ENCODE data around the gene GLRA2.

DNA sequence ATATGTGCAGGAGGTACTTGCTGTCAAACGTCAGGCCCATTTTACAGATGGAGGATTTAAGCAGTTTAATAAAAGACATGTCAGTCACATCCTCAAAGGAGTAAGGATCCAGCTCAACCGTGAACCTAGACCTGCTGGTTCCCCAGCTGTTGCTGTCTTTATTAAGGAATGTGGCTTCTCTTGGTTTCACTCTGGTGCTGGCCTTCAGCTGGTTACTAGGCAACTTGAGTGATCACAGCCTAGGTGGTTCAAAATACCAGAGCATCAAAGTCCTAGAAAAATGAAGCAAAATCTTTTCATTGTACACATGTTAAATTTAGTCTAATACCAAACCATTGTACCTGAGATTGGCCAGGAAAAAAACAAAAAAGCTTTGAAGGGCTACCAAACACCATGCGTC lies 32.7 kb upstream of the GLRA2 start:
- TF ChIP-seq, protein P1, sequence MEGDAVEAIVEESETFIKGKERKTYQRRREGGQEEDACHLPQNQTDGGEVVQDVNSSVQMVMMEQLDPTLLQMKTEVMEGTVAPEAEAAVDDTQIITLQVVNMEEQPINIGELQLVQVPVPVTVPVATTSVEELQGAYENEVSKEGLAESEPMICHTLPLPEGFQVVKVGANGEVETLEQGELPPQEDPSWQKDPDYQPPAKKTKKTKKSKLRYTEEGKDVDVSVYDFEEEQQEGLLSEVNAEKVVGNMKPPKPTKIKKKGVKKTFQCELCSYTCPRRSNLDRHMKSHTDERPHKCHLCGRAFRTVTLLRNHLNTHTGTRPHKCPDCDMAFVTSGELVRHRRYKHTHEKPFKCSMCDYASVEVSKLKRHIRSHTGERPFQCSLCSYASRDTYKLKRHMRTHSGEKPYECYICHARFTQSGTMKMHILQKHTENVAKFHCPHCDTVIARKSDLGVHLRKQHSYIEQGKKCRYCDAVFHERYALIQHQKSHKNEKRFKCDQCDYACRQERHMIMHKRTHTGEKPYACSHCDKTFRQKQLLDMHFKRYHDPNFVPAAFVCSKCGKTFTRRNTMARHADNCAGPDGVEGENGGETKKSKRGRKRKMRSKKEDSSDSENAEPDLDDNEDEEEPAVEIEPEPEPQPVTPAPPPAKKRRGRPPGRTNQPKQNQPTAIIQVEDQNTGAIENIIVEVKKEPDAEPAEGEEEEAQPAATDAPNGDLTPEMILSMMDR (IDR thresholded peaks at IDR 0.05), result no peak
- no peak for TF ChIP-seq POLR2A (IDR thresholded peaks at IDR 0.05)
